ENCODE measurements around the gene FLNA. TPM values are rescaled to one million over a fixed set of nuclear protein-coding genes. Genes with fewer than 3 reads are reported as not detected.

FLNA gene
- total RNA-seq, 1 experiment from 2014 or later, result 801 TPM

DNA sequence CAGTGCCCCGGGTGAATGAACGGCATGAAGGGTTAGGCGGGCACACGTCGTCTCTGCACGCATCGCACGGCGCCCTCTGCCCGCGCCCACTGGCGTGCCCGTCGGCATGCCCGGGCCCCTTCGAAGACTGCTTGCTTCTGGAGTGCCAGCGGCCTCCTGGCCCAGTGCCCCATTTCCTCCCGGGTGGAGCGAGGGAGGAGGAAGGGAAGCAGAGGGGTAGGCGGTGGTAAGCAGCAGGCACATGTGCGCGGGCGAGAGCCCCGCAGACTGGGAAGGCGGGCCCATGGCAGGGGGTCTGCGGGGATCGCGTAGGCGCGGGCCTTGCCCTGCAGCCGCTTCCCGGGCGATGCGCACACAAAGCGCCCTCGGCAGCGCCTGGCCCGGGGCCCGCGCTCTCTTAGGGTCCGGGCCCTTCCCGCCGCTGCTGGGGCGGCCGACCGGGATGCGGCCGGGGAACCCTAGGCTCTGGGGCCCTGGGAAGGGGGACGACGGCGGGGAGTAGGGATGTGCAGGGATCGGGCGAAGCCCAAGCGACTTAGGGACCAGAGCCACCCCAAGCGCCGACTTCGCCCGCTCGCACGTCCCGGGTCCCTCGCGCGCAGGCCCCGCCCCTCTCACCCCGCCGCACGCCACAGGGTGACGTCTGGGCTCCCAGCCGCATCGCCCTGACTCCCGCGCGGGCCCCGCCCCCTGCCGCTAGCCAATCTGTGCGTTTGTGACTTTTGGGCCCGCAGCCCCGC, 3.8 kb upstream of the FLNA start:
- peak; percentile 69 for DNase-seq (ENCODE audit: low read depth)

DNA sequence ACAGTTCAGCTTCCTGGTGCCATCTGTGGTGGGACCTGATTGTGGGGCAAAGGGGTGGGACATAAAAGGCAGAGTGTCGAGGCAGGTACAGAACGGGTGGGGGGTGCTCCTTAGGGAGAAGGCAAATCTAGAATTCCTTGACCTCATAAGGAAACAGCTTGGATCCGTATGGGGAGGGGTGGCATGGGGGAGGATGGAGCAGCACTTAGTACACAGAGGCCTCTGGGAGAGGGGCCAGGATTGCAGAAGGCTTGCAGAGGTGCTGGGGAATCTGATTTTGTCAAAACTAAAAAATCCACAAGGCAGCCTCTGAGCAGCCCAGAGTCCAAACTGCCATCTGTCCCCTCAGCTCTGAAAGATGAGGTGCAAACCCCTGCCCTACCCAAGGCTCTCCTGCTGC, 2.3 kb upstream of the FLNA start:
- no peak for DNase-seq (ENCODE audit: low read depth)

DNA sequence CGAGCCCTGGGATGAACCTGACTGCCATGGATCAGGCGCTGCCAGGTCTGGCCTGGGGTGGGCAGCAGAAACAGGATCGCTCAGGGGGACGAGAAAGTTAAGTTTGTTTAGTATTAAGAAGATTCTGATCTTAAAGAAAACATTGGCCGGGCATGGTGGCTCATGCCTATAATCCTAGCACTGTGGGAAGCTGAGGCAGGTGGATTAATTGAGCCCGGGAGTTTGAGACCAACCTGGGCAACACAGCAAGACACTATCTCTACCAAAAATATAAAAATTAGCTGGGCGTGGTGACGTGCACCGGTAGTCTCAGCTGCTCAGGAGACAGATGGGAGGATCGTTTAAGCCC, 696 bp upstream of the FLNA start:
- no peak for DNase-seq (ENCODE audit: low read depth)

DNA sequence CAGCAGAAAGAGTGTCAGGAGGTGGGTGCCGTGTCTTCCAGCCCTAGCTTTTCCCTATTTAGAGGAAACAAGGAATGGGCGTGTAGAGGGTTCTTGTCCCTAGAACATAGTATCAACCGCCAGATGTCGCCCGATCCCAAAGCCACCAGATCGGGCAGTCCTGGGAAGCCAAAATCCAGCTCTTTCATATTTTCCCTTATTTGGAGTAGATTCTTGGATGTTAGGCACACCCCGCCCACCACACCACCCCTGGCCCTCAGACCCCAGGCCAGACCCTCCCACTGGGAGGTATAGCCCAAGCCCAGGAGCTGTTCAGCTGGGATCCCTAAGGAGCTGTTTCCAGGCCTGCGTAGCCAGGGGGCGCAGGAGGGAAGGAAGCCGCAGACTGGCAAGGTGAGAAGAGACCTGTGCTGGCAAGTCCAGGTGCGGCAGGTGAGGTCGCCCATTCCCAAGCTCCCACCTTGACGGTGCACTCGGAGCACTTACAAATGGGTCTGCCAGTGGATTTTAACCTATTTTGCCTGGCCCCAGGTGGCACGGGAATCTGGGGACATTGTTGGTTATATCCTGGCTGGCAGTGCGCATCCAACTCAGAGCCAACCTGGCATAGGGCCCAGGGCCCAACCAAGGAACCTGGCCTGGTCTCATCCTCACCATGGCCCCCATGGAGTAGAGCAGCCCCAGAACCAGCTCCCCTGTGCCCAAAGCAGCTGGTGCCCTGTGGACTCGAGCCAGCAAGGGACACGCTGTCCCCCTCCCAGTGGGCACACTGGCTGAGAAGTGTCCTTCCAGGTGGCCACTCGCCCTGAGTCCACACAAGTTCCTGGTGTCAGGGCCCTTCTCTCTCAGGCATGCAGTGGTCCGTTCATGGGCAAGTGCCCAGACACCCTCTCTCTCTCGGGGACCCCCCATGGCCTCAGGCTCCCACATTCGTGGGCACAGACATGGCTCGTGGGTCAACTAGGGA, 811 bp downstream of the FLNA start:
- DNase-seq (ENCODE audit: low read depth), result peak; percentile 68

DNA sequence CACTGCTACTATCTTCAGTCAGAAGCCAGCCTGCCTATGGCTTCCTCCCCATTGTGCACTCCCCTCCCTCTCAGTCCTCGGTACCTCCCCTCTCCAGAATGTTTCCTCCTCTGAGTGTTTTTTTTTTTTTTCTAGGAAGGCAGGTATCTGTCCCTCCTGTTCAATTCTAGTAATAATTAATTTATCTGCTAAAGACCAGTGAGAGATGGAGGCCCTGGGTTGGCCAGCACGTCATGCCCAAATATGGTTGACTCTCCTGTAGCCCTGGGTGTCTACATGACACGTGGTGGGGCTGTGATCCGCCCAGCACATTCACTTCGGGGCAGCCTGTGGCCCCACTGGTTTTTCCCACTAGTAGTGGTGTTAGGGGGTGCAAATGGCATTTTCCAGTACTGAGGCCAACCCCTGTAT, 1.8 kb downstream of the FLNA start:
- DNase-seq (ENCODE audit: low read depth), result no peak

DNA sequence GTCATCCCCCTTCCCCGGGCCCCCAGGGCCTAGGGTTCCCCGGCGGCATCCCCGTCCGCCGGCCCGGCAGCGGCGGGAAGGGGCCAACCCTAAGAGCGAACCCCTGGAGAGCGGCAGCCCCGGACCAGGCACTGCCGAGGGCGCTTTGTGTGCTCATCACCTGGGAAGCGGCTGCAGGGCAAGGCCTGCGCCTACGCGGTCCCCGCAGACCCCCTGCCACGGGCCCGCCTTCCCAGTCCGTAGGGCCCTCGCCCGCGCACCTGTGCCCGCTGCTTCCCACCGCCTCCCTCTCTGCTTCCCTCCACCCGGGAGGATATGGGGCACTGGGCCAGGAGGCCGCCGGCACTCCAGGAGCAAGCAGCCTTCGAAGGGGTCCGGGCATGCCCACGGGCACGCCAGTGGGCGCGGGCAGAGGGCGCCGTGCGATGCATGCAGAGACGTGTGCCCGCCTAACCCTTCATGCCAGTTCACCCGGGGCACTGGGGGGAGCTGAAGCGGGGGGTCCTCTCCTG, 2.6 kb downstream of the FLNA start:
- DNase-seq (ENCODE audit: low read depth), result peak; percentile 37

DNA sequence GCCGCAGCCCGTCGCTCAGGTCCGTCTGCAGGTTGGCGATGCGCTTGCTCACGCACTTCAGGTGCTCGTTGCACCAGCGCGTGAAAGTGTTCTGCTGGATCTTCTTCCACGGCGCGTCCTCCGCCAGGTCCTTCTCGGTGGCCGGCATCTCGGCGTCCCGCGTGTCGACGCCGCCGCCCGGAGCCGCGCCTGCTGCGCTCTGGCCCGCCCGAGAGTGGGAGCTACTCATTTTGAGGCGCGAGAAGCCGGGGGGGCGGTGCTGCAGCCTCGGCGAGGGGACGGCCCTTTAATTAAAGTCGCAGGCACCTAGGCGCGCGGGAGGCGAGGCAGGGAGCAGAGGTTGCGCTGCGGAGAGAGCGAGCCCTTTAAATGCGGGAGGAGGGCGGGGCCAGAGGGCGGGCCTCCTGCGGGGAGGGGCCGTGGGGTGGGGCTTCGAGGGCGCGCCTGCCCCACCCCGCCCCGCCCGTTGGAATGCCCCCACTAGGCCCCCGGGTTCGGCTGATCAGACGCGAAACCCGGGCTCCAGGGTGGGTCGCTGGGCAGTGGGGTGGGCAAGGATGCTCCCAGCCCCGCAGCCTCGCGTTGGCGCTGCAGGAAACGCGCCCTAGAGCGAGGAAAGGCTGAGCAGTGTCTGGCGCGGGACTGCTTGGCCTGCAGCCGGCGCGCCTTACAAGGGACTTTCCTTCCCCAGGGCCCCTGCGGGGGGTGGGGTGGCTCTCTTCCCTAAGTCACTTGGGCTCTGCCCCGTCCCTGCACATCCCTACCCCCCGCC, 3.2 kb downstream of the FLNA start:
- peak; percentile 94 for DNase-seq (ENCODE audit: low read depth)

DNA sequence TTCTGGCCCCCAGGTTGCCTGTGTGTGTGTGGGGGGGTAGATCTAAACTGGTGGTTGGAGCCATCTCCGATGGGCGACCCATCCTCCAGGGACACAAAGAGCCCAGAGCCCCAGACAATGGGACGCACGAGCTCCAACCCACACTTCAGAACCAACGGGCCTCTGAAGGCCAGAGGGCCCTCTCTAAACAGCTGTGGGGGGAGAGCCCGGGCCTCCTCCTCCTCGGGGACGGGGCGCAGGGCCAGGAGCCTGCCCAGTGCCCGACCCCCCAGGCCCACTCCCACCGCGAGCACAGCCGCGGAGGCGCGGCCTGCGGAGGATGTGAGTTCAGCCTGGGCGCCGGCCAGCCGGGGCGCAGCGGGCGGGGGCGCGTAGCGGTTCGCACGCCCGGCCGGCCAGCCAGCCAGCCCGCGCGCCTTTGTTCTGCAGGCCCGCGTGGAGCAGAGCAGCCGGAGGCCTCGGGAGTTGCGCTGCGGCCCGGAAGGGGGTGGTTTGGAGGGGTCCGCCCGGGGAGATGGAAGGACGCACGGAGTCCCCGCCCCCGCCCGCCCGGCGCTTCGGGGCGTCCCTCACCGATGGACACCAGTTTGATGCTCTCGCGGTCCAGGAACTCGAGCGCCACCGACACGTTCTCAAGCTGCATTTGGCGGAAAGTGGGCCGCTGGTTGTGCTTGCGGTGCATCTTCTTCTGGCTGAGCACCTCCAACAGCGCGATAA, 4.0 kb downstream of the FLNA start:
- no peak for DNase-seq (ENCODE audit: low read depth)

DNA sequence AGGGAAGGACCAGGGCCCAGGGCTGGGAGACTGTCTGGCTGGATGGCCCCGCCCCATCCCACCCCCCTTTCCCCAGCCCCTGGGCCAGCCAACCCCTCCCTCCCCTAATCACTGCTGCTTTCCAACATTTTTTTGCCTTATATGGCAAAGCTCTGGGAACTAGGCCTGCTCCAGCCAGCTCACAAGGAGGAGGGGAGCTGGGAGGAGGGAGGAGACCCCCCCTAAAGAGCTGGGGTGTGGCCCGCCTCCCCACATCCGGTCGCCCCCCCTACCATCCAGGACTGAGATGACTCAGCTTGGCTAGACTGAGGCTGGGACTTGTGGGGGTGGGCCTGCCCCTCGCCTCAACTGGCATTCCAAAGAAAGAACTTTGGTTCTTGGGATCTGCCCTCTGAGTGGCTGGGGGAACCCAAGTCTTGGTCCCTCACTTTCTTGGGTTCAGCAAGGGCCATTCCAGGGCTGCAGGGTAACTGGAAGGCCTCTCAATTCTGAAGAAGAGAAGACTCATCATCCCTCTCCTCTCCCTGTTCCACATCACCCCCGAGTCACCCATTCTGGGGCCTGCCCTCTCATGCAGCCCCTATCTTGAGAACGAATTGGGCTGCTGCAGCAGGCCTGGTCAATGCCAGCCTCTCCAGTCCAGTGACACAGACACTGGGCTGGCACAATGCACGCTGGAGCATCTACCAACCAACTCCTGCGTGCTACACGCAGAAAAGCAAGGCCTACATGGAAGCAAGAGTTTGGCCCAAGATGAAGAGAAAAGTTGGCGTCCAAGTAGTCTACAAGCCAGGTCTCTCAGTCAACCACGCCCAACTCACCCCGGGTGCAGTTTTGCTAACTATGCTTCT, 4.8 kb downstream of the FLNA start:
- DNase-seq (ENCODE audit: low read depth), result peak; percentile 94

DNA sequence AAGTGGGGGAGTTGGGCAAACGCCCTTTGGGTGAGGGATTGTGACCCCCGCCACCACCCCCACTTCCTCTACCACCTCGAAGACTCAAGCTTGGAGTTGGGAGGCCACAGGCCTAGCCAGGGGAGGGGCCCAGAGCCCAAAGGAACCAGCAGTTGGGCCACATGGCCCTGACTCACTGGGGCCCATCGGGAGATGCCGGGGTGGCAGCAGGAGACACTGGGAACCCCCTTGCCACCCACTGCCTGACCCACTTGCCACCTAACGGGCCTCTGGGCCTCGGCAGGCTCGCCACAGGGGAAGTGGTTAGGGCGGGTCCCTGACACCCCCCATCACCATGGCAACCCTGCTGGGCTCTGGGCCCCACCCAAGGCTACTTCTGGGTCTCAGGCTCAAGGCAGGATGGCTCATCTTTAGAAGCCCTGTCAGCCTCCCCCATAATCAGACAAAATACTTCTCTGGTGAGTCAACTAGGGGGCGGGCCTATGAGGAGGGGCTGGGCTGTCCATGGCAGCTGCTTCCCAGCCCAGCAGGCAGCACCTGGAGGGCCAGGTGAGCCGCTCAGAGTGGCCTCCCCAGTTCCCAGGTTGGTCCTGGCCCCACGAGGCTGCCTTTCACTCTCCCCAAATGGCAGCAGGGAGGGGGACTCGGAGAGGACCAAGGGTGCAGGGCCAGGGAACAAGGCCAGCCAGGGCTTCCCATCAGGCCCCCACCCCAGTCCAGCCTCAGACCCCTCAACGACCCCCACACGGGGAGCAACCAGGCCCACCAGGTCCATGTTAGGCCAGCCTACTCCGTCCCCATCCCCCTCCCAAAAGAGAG, 5.6 kb downstream of the FLNA start:
- peak; percentile 94 for DNase-seq (ENCODE audit: low read depth)

DNA sequence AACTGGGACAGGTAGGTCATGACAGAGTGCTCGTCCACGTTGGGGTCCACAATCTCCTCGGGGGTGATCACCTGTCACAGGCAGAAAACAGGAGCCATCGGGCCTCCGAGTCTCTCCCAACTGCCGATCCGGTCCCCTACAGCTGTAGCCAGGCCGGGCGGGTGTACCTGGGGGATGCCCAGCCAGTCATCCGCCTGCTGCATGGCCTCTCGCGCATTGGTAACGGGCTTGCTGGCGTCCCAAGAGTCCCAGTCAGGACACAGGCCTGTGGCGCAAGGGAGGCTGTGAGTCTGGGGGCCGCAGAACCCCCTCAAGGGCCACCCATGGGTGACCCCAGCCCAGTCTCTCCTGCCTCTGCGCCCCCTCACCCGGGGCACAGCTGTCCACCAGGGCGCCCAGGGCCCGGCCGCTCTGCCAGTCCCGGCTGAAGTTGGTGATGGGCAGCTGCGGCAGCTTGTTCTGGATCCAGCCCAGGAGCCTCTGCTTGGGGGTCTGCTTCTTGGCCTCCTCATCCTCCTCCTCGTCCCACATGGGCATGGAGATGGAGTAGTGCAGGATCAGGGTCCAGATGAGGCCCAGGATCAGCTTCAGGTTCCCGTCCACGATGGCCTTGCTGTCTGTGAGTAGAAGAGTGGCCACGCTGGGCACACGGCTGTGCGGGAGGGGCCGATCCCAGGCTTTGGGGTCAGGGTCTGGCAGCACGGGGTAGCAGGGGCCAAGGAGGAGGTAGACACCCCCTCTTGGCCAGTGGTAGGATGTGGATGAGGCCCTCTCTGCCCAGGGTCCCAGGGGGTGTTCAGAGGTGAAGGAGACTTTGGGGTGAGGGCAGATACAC, 6.7 kb downstream of the FLNA start:
- no peak for DNase-seq (ENCODE audit: low read depth)

DNA sequence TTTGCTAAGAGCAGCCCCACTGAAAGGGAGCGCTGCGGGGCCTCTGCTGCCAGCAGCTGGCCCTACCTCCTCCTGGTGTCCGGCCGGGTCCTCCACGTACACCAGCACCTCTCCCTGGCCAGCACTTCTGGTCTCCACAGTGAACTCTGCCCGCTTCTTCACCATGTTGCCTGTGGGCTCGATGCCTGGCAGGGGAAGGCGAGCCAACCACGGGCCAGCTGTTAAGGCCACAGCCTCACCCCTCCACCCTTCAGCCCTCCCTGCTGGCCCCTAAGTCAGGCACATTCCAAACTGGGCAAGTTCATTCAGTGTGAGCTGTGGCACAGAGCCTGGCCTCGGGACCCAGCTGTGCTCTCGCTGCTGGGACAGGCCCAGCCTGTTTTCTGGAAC, 7.8 kb downstream of the FLNA start:
- DNase-seq (ENCODE audit: low read depth), result no peak

DNA sequence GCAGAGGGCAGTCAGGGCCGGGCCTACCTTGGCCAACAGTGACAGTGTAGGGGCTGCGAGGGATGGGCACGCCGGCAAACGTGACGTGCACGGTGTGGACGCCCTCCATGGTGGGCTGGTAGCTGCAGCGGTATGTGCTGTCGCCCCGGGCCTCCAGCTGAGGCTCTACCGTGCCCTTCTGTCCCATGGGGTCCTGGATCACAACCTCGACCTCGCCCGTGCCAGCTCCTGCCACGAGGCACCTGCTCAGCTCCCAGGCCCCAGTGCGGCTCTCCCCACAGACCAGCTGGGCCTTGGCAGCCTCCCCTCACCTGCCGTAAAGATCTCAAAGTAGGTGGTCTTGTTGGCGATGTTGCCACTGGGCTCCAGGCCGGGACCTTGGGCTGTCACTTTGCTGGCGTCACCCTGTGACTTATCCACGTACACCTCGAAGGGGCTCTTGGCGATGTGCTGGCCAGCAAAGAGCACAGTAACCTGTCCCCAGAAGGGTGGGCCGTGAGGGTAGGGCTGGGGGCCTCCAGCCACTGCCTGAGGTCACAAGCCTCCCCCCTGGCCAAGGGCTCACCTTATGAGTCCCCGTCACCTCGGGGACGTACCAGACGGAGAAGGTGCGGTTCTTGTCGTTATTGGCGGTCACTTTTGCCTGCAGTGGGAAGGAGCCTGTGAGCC, 8.3 kb downstream of the FLNA start:
- no peak for DNase-seq (ENCODE audit: low read depth)

DNA sequence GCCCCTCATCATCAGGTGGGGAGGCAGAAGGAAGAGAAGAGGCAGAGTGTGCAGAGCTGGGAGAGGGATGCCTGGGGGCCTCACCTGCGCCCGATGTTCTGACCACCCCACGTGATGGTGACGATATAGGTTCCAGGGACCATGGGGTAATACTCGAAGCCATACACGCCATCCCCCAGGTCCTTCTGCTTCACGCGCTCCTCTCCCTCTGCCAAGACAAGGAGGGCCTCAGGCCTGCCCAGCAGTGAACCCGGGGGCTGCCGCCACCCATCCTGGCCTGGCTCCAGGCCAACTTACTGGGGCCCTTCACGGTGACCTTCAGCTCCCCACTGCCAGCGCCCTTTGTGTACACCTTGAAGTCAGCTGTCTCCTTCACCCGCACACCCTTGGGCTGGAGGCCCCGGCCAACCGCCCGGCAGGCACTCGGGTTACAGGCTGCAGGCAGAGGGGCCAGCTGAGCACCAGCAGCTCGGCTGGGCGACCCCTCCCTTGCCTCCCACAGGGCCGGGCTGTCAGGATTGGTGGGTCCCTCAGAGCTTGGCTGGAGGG, 9.3 kb downstream of the FLNA start:
- no peak for DNase-seq (ENCODE audit: low read depth)

DNA sequence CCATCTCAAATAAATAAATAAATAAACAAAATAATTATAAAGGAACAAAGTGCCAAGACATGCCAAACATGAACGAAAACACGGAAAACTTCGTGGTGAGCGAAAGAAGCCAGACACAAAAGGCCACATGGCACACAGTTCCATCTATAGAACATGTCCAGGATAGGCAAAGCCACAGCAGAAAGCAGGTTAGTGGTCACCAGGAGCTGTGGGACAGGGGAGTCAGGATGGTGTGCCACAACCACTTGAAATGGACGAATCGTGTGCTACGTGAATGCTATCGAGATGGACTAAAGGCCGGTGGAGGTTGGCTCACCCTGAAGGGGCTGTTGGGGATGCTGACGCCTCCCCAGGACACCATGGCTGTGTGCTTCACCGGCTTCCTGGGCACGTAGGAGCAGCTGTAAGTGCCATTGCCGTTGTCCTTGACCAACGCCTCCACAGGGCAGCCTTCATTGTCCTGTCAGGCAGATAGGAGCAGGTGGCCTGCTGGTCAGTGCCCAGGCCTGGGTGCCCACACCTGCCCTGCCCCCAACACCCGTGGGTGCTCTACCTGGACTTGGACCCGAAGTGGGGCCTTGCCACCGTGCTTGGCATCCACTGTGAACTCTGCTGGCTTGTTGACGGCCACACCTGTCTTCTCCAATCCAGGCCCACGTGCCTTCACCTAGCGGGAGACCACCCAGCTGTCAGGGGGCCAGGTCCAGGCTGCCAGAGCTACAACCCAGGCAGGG, 10.6 kb downstream of the FLNA start:
- no peak for DNase-seq (ENCODE audit: low read depth)

DNA sequence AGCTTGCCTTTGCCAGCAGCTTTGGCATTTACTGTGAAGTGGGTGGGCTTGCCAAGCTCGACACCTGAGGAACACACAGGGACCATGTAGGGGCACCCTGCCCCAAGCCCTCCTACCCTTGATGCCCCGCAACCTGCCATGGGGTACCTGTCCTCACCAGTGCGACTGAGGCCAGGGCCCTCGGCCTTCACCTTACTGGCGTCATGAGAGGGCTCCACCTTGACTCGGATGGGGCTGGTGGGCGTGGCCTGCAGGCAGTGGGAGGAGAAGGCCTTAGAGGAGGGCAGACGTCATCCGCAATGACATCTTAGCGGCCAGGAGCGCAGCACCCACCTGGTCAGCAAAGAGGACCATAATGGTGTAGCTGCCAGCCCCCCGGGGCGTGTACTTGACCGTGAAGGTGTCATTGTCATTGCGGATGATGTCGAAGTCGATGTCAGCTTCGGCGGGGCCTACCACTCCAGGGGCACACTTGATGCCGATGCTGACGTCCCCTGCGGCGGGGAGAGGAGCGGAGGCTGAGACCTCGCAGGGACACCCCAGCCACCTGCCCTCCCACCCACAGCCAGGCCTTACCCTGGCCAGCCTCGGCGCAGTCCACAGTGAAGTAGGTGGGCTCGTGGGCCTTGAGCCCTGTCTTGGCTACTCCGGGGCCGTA, 12.2 kb downstream of the FLNA start:
- no peak for DNase-seq (ENCODE audit: low read depth)

All from Daoy (cell line).